Neuron (in vitro differentiated cells): ENCODE data around the gene CMBL.
"Not testable (repeated sequence)": the region's sequence is repeated elsewhere in the genome, so short reads cannot be mapped to it uniquely, and the experiment has no call there.

Experiments
- H2AFZ ChIP-seq: one replicate; pipeline ENCODE4 v1.6.1; 2013; ENCODE audit warnings: low read depth, mild to moderate bottlenecking, inconsistent platforms, low read length, moderate library complexity
- H3K27me3 ChIP-seq: one replicate; pipeline ENCODE4 v1.6.1; 2013; ENCODE audit warnings: low read length; ENCODE audit not compliant: insufficient read depth
- H3K36me3 ChIP-seq: one replicate; pipeline ENCODE4 v1.6.1; 2013; ENCODE audit warnings: low read length; ENCODE audit not compliant: insufficient read depth
- H3K4me1 ChIP-seq: one replicate; pipeline ENCODE4 v1.6.1; 2013; ENCODE audit warnings: low read length; ENCODE audit not compliant: insufficient read depth
- H3K4me3 ChIP-seq: 2 replicates; pipeline ENCODE4 v1.5.1; 2013; ENCODE audit warnings: mild to moderate bottlenecking, low read length, moderate library complexity
- H3K9me3 ChIP-seq: one replicate; pipeline ENCODE4 v1.6.1; 2013; ENCODE audit warnings: low read length

Gene CMBL

GRCh38 chr5:10328323-10328722 is 20.6 kb upstream of the CMBL start:
- Histone ChIP-seq H3K4me3 (no peak overlapping the region), H2AFZ (no peak overlapping the region), H3K27me3 (no peaks in the 10 kb centered on the region), H3K9me3 (peaks cover 5% of the 10 kb centered on the region), H3K4me1 (peaks cover 5% of the 10 kb centered on the region), H3K36me3 (no peaks in the 10 kb centered on the region)

DNA sequence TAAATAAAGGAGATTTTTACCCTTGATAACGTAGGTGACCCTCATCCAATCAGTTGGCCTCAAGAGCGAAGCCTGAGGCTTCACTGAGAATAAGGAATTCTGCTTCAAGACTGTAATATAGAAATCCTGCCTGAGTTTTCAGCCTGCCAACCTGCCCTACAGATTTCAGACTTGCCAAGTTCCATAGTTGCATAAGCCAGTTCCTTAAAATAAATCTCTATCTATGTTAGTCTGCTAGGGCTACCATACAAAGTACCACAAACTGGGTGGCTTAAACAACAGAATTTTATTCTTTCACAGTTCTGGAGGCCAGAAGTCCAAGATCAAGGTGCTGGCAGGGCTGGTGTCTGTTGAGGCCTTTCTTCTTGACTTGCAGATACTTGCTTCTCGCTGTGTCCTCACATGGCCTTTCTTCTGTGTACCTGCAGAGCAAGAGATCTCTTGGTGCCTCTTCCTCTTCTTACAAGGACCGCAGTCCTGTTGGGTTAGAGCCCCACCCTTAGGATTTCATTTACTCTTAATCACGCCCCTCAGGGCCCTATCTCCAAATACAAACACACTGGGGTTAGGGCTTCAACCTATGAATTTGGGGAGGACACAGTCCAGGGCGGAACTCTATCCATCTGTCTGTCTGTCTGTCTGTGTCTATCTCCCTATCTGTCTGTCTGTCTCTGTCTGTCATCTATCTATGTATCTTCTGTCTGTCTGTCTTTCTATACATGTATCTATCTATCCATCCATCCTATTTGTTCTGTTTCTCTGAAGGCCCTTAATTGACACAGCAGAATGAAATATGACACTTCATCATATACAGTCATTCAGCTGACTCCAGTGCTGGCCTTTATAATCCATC is 17.0 kb upstream of the CMBL start:
- Histone ChIP-seq H3K4me3 (no peak overlapping the region), H3K27me3 (no peaks in the 10 kb centered on the region), H3K36me3 (no peaks in the 10 kb centered on the region), H3K4me1 (peaks cover 6% of the 10 kb centered on the region), H2AFZ (peak overlapping the region; percentile 49), H3K9me3 (no peaks in the 10 kb centered on the region)

DNA sequence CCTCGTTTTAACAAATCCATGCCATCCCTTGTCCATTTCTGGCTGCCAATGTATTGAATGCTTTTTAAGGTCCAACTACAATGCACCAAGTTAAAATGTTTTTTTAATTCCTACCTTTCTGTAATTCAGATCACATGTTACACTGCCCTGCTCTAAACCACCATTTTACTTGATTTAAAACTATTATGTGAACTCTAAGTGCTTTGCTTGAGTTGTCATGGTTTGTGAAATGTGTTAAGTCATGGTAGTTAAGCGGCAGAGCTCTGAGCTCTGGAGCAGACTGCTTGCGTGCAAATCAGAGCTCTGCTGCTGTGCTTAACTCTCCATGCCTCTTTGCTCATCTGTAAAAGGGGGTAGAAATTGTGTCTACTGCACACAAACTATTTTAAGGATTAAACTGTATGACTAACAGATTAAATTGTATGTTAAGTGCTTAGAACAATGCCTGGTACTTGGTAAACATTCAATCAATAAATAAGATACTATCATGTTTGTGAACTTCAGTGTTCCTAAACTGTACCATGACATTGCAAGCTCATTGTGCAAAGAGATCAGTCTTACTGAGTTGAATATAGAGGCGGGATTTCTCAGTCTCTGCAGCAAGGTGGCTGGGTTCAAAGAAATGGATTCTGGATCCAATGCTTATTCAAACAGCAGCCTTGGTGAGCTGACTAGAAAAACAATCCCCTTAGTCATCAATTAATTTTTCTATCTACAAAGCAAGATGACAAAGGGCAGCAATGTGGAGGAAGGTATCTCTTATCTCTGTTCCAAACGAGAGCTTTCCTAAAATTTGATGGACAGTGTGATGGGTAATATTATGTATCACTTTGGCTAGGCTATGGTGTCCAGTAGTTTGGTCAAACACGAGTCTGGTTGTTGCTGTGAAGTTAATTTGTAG is 16.1 kb upstream of the CMBL start:
- H3K9me3 ChIP-seq: no peaks in the 10 kb centered on the region
- H3K36me3 ChIP-seq: no peaks in the 10 kb centered on the region
- peaks cover 6% of the 10 kb centered on the region for H3K4me1 ChIP-seq
- H3K4me3 ChIP-seq: no peak overlapping the region
- H2AFZ ChIP-seq: peak overlapping the region; percentile 49
- no peaks in the 10 kb centered on the region for H3K27me3 ChIP-seq

GRCh38 chr5:10321882-10322281 is 14.2 kb upstream of the CMBL start:
- Histone ChIP-seq H3K4me1 (peaks cover 6% of the 10 kb centered on the region), H3K4me3 (no peak overlapping the region), H3K36me3 (no peaks in the 10 kb centered on the region), H3K27me3 (no peaks in the 10 kb centered on the region), H3K9me3 (no peaks in the 10 kb centered on the region), H2AFZ (no peak overlapping the region)

- Histone ChIP-seq H3K36me3 (no peaks in the 10 kb centered on the region), H3K4me3 (no peak overlapping the region), H3K4me1 (peaks cover 6% of the 10 kb centered on the region), H3K9me3 (no peaks in the 10 kb centered on the region), H2AFZ (no peak overlapping the region), H3K27me3 (no peaks in the 10 kb centered on the region)
Measured at GRCh38 chr5:10320793-10321192, 13.1 kb upstream of the CMBL start.

DNA sequence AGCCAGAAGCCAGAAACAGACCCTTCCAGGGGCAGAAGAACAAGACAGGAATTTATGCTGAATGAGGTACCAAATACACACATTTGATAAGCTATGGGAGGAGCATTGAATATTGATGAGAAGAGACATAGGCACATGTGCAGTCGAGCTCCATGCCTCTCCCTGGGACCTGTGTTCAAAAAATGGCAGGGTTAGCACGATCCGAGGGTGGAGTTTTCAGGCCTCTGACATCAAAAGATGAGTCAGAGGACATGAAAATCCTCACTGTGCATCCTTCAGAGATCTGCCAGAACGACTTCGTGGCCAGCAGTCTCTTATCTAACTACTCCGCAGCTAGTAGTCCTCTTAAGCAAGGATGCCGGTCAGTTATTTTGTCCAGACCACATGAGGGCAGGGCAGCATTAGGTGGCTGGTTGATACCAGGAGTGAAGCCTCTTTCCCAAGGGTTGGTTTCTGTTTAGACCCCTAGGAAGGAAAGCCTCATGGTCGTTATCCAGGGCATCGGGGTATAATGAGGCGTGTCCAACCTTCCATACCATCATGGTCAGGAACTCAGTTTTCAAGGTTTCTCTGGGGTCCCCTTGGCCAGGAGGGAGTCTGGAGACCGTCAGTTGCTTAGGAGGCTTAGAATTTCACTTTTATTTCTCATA is 11.6 kb upstream of the CMBL start:
- Histone ChIP-seq H3K36me3 (no peaks in the 10 kb centered on the region), H3K9me3 (no peaks in the 10 kb centered on the region), H3K4me3 (no peak overlapping the region), H3K4me1 (peaks cover 6% of the 10 kb centered on the region), H2AFZ (no peak overlapping the region), H3K27me3 (no peaks in the 10 kb centered on the region)

GRCh38 chr5:10317825-10318682 is 10.4 kb upstream of the CMBL start:
- H3K9me3 ChIP-seq: no peaks in the 10 kb centered on the region
- no peaks in the 10 kb centered on the region for H3K27me3 ChIP-seq
- H3K36me3 ChIP-seq: no peaks in the 10 kb centered on the region
- H3K4me1 ChIP-seq: no peaks in the 10 kb centered on the region
- no peak overlapping the region for H2AFZ ChIP-seq
- no peak overlapping the region for H3K4me3 ChIP-seq

- no peak overlapping the region for H3K4me3 ChIP-seq
- no peaks in the 10 kb centered on the region for H3K9me3 ChIP-seq
- no peaks in the 10 kb centered on the region for H3K27me3 ChIP-seq
- no peak overlapping the region for H2AFZ ChIP-seq
- no peaks in the 10 kb centered on the region for H3K36me3 ChIP-seq
- H3K4me1 ChIP-seq: no peaks in the 10 kb centered on the region
Measured at GRCh38 chr5:10315824-10316509, 8.3 kb upstream of the CMBL start.

GRCh38 chr5:10315201-10315600 is 7.5 kb upstream of the CMBL start:
- Histone ChIP-seq H3K4me3 (no peak overlapping the region), H3K9me3 (no peaks in the 10 kb centered on the region), H3K36me3 (no peaks in the 10 kb centered on the region), H2AFZ (no peak overlapping the region), H3K4me1 (no peaks in the 10 kb centered on the region), H3K27me3 (no peaks in the 10 kb centered on the region)

DNA sequence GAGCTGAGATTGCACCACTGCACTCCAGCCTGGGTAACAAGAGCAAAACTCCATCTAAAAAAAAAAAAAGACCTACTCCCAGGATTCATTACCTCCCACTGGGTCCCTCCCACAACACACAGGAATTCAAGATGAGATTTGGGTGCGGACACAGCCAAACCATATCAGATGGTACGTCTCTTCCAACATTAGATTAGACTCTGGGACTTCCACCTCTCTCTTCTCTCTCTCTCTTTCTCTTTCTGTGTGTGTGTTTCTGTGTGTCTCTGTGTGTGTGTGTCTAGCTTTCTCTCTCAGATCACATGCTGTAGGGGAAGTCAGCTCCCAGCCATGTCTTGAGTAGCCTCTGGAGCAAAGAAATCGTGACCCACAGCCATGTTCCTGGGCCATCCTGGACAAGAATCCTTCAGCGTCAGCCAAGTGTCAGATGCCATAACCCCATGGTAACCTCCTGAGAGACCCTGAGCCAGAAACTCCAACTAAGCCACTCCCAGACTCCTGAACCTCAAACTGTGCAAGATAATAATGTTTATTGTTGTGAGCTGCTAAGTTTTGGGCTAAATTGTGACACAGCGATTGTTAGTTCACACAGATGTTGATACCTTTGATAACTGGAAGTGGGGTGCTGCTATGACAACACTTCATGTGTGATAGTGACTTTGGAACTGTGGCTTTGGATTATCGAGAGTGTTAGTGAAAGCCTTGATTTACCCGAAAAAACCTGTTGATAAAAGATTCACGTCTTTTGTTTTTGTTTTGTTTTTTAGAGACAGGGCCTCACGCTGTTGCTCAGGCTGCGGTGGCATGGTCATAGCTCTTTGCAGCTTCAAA is 4.1 kb upstream of the CMBL start:
- H3K36me3 ChIP-seq: no peaks in the 10 kb centered on the region
- no peaks in the 10 kb centered on the region for H3K27me3 ChIP-seq
- H2AFZ ChIP-seq: no peak overlapping the region
- no peaks in the 10 kb centered on the region for H3K9me3 ChIP-seq
- no peak overlapping the region for H3K4me3 ChIP-seq
- H3K4me1 ChIP-seq: peaks cover 2% of the 10 kb centered on the region

DNA sequence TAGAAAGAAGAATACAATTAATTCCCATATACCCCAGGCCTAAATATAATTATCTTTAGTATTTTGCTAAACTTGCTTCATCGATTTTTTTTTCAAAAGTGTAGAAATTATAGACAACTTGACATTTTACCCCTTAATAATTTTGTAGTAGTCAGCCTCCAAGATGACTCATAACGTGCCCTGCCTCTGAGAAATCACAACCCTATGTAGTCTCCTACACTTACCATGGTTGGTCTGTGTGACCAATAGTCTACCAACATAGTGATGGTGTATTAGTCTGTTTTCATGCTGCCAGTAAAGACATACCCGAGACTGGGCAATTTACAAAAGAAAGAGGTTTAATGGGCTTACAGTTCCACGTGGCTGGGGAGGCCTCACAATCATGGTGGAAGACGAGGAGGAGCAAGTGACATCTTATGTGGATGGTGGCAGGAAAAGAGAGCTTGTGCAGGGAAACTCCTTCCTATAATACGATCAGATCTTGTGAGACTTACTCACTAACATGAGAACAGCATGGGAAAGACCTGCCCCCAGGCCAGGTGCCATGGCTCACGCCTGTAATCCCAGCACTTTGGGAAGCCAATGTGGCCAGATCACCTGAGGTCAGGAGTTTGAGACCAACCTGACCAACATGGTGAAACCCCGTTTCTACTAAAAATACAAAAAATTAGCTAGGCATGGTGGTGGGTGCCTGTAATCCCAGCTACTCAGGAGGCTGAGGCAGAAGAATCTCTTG is 3.3 kb upstream of the CMBL start:
- H3K27me3 ChIP-seq, H3K4me3 ChIP-seq, H2AFZ ChIP-seq: not testable (repeated sequence)

More for the DNA sequence above, 3.3 kb upstream of the CMBL start:
- not testable (repeated sequence) for H3K9me3 ChIP-seq, H3K36me3 ChIP-seq, H3K4me1 ChIP-seq
